B cell (primary cell): ENCODE data around the gene GSDME. TPM values are rescaled to one million over a fixed set of nuclear protein-coding genes. Genes with fewer than 3 reads are reported as not detected.
"Not testable (repeated sequence)": the region's sequence is repeated elsewhere in the genome, so short reads cannot be mapped to it uniquely, and the experiment has no call there.

Experiments
- ATAC-seq: fragments of 200-7000 bp; cut with Tn5 transposase; one replicate; pipeline ENCODE4 v1.10.0; 2021; ENCODE audit warnings: low read depth, mild to moderate bottlenecking, moderate number of reproducible peaks, moderate library complexity
- CTCF ChIA-PET: fragments of 350-600 bp; sonication (Branson Sonifier 250); formaldehyde crosslinking; loops from one replicate; lab custom pipeline; 2021; ENCODE audit warnings: antibody characterized with exemption, inconsistent platforms; lab: Charles Lee
- POLR2A ChIA-PET: fragments of 350-600 bp; sonication (Branson Sonifier 250); formaldehyde crosslinking; loops from one replicate; lab custom pipeline; 2021; ENCODE audit warnings: antibody characterized with exemption; lab: Charles Lee
- DNase-seq: peaks from one replicate; pipeline ENCODE4 v3.0.0; 2013
- H2AFZ ChIP-seq: 2 replicates; pipeline ENCODE4 v1.6.1; 2012; ENCODE audit warnings: mild to moderate bottlenecking, low read depth, low read length; ENCODE audit not compliant: insufficient read depth, poor library complexity, severe bottlenecking
- H3K27ac ChIP-seq, 2 donors: 1 replicate in 1 of 2; 2 replicates in 1 of 2; pipeline ENCODE4 v1.5.1; 2012 to 2013; ENCODE audit warnings: low read length in 2 of 2, mild to moderate bottlenecking in 2 of 2, moderate library complexity in 1 of 2
- H3K27me3 ChIP-seq, 4 experiments: fragments of 200-600 bp in 1 of 4; sonication (generic) in 1 of 4; replicated peaks in 1 of 4; 1 replicate in 2 of 4; 2 replicates in 2 of 4; pipeline versions ENCODE4 v1.6.1 to v1.7.0; 2013 to 2016; ENCODE audit warnings: low read length in 3 of 4, mild to moderate bottlenecking in 2 of 4, mixed read lengths in 1 of 4, moderate library complexity in 1 of 4; ENCODE audit not compliant: insufficient read depth in 4 of 4, control insufficient read depth in 3 of 4; ENCODE audit errors: control extremely low read depth in 1 of 4
- H3K36me3 ChIP-seq, 2 experiments: replicated peaks in 1 of 2; 1 replicate in 1 of 2; 2 replicates in 1 of 2; pipeline versions ENCODE4 v1.6.1 to v1.7.1; 2013; ENCODE audit warnings: low read length in 1 of 2; ENCODE audit not compliant: insufficient read depth in 2 of 2, control insufficient read depth in 1 of 2; ENCODE audit errors: control extremely low read depth in 1 of 2, extremely low read depth in 1 of 2
- H3K4me1 ChIP-seq, 2 donors: fragments of 200-600 bp in 1 of 2; sonication (generic) in 1 of 2; 1 replicate in 1 of 2; 2 replicates in 1 of 2; pipeline versions ENCODE4 v1.5.1 to v1.6.1; 2013 to 2017; ENCODE audit warnings: low read length in 2 of 2; ENCODE audit not compliant: control insufficient read depth in 2 of 2, insufficient read depth in 2 of 2
- H3K4me2 ChIP-seq: replicated peaks from 2 replicates; pipeline ENCODE3; 2012; ENCODE audit warnings: mild to moderate bottlenecking, low read depth, low read length; ENCODE audit not compliant: poor library complexity, severe bottlenecking
- H3K4me3 ChIP-seq, 5 experiments: fragments of 200-600 bp in 1 of 5; sonication (generic) in 1 of 5; 1 replicate in 3 of 5; 2 replicates in 2 of 5; pipeline versions ENCODE4 v1.5.1 to v1.7.0; 2011 to 2016; ENCODE audit warnings: low read length in 4 of 5, mild to moderate bottlenecking in 4 of 5, low read depth in 2 of 5, control low read depth in 1 of 5, moderate library complexity in 1 of 5; ENCODE audit not compliant: insufficient read depth in 1 of 5; ENCODE audit errors: control extremely low read depth in 1 of 5, extremely low read depth in 1 of 5
- H3K79me2 ChIP-seq: fragments of 200-600 bp; sonication (generic); one replicate; pipeline ENCODE4 v1.6.0; 2016; ENCODE audit warnings: low read length; ENCODE audit not compliant: control insufficient read depth, insufficient read depth
- H3K9ac ChIP-seq: fragments of 200-600 bp; sonication (generic); 2 replicates; pipeline ENCODE4 v1.6.1; 2017; ENCODE audit warnings: mild to moderate bottlenecking, low read length, moderate library complexity
- H3K9me3 ChIP-seq, 3 donors: one replicate each; pipeline versions ENCODE4 v1.6.1 to v1.7.1; 2013; ENCODE audit warnings: low read length in 2 of 3; ENCODE audit not compliant: control insufficient read depth in 2 of 3, insufficient read depth in 1 of 3; ENCODE audit errors: control extremely low read depth in 1 of 3
- H4K20me1 ChIP-seq: 2 replicates; pipeline ENCODE4 v1.6.0; 2012; ENCODE audit warnings: mild to moderate bottlenecking, low read length; ENCODE audit not compliant: insufficient read depth, control insufficient read depth, poor library complexity, severe bottlenecking
- H3K27ac Mint-ChIP-seq: one replicate; pipeline ENCODE4 v1.8.0; 2021; ENCODE audit warnings: mixed read lengths
- H3K27me3 Mint-ChIP-seq: one replicate; pipeline ENCODE4 v1.8.0; 2021; ENCODE audit warnings: mixed read lengths
- H3K4me1 Mint-ChIP-seq: one replicate; pipeline ENCODE4 v1.8.0; 2021; ENCODE audit warnings: mixed read lengths
- H3K4me3 Mint-ChIP-seq: one replicate; pipeline ENCODE4 v1.8.0; 2021; ENCODE audit warnings: mixed read lengths
- H3K9me3 Mint-ChIP-seq: one replicate; pipeline ENCODE4 v1.8.0; 2022; ENCODE audit warnings: mixed read lengths; ENCODE audit not compliant: insufficient read depth
- EZH2 ChIP-seq: IDR thresholded peaks from 2 replicates; pipeline ENCODE4 v1.6.1; 2012; ENCODE audit warnings: borderline replicate concordance, low read depth, mild to moderate bottlenecking, moderate library complexity, low read length; ENCODE audit not compliant: insufficient read depth, poor library complexity, severe bottlenecking
- WGBS: methylation state at CpG from one replicate; pipeline ENCODE4 v1.1.5; 2013; ENCODE audit warnings: missing lambda C conversion rate; ENCODE audit not compliant: insufficient coverage; 5-methylcytosine and 5-hydroxymethylcytosine counted together
- intact Hi-C: fragments of 100-400 bp; cut with micrococcal nuclease; formaldehyde crosslinking; loops from one replicate; pipeline ENCODE4 v1.10.0; 2022
- polyA plus RNA-seq: library from polyadenylated mRNA; depleted of rRNA; stranded (reverse); fragments of >200 nt; gene quantifications from 2 replicates; pipeline ENCODE4 v1.2.3, GENCODE V29; 2012
- total RNA-seq, 2 donors: library from RNA; stranded (reverse); fragments of 120-200 nt in 1 of 2; gene quantifications; 1 replicate in 1 of 2; 2 replicates in 1 of 2; pipeline versions ENCODE4 v1.2.3 to v1.2.4, GENCODE V29; 2013 to 2022
- TF ChIP-seq, protein P1 (sequence below): fragments of 200-600 bp; IDR thresholded peaks from one replicate; pipeline ENCODE4 v1.8.0; 2022; ENCODE audit warnings: antibody characterized with exemption, mild to moderate bottlenecking

The GSDME gene
- total and polyA plus RNA-seq, 2 donors (not counting 1 experiment from before 2014, with no cell fraction given) = 7.0 to 11.9 TPM

DNA sequence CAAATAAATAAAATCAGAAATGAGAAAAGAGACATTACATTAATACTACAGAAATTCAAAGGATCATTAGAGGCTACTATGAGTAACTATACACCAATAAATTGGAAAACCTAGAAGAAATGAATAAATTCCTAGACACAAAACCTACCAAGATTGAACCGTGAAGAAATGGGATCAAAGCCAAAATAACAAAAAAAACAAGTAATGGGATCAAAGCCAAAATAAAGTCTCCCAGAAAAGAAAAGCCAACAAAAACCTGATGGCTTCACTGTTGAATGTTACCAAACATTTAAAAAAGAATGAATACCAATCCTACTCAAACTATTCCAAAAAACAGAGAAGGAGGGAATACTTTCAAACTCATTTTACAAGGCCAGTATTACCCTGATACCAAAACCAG is 20.0 kb downstream of the GSDME start:
- no peaks in the 10 kb centered on the region for H3K4me1 ChIP-seq
- H3K4me3 Mint-ChIP-seq = no peak overlapping the region
- no peak overlapping the region for H3K4me3 ChIP-seq
- H3K36me3 ChIP-seq = no peaks in the 10 kb centered on the region
- no peaks in the 10 kb centered on the region for H3K4me1 Mint-ChIP-seq
- no peaks in the 10 kb centered on the region for H3K27me3 ChIP-seq
- peaks cover 0 to 7% (median 1%) of the 10 kb centered on the region in 3 donors for H3K9me3 ChIP-seq
- DNase-seq (no peak), ATAC-seq (no peak)
- peaks cover 9% of the 10 kb centered on the region for H3K27me3 Mint-ChIP-seq
- 83% methylated on average over 1 of the region's 1 CpG for WGBS
- ChIA-PET CTCF (no interaction called here), POLR2A (no interaction called here)
- intact Hi-C loops = no loop called here
- H3K27ac Mint-ChIP-seq = no peak overlapping the region
- H3K27ac ChIP-seq = no peak overlapping the region
- H2AFZ ChIP-seq = no peak overlapping the region
- H3K79me2 ChIP-seq = no peaks in the 10 kb centered on the region
- H4K20me1 ChIP-seq = no peaks in the 10 kb centered on the region
- TF ChIP-seq EZH2 = no peak
- TF ChIP-seq, protein P1, sequence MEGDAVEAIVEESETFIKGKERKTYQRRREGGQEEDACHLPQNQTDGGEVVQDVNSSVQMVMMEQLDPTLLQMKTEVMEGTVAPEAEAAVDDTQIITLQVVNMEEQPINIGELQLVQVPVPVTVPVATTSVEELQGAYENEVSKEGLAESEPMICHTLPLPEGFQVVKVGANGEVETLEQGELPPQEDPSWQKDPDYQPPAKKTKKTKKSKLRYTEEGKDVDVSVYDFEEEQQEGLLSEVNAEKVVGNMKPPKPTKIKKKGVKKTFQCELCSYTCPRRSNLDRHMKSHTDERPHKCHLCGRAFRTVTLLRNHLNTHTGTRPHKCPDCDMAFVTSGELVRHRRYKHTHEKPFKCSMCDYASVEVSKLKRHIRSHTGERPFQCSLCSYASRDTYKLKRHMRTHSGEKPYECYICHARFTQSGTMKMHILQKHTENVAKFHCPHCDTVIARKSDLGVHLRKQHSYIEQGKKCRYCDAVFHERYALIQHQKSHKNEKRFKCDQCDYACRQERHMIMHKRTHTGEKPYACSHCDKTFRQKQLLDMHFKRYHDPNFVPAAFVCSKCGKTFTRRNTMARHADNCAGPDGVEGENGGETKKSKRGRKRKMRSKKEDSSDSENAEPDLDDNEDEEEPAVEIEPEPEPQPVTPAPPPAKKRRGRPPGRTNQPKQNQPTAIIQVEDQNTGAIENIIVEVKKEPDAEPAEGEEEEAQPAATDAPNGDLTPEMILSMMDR = no peak
- no peak overlapping the region for H3K9ac ChIP-seq
- peaks cover 17% of the 10 kb centered on the region for H3K9me3 Mint-ChIP-seq
- H3K4me2 ChIP-seq = no peak overlapping the region

DNA sequence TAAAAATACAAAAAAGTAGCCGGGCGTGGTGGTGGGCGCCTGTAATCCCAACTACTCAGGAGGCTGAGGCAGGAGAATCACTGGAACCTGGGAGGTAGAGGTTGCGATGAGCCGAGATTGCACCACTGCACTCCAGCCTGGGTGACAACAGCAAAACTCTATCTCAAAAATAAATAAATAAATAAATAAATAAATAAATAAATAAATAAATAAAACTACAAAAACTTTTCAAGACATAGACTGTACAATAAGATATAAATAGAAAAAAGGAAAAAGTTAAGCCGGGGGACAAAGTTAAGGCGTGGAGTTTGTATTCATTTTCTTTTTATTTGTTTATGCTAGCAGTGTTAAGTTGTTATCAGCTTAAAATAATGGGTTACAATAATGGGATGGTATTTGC is 21.7 kb downstream of the GSDME start:
- H3K4me1 ChIP-seq, POLR2A ChIA-PET, H3K36me3 ChIP-seq, DNase-seq, H3K27me3 ChIP-seq, H3K4me3 Mint-ChIP-seq, H2AFZ ChIP-seq, H3K9ac ChIP-seq, H3K9me3 ChIP-seq, H3K27me3 Mint-ChIP-seq, H4K20me1 ChIP-seq, H3K4me1 Mint-ChIP-seq, H3K79me2 ChIP-seq, H3K4me2 ChIP-seq, CTCF ChIA-PET, ATAC-seq, H3K27ac Mint-ChIP-seq, intact Hi-C loops, H3K4me3 ChIP-seq, H3K27ac ChIP-seq: not testable (repeated sequence)
- no CpG with 5 or more reads among the region's 7 CpGs for WGBS
- H3K9me3 Mint-ChIP-seq = peaks cover 17% of the 10 kb centered on the region
